Measurements from ENCODE around the gene ANK3.

Gene ANK3

GRCh38 chr10:60189861-60190475, 199.7 kb downstream of the ANK3 start:
- Mint-ChIP-seq H3K36me3 (ENCODE audit: low read depth) (peaks cover 6% of the 10 kb centered on the region), H3K27ac (no peak overlapping the region), H3K4me1 (peaks cover 8% of the 10 kb centered on the region), H3K9me3 (peaks cover 15% of the 10 kb centered on the region), H3K4me3 (no peak overlapping the region), H3K27me3 (ENCODE audit: low read depth, poor library complexity) (peaks cover 4% of the 10 kb centered on the region)
- no peak for DNase-seq
- no peak for TF ChIP-seq CTCF (IDR thresholded peaks at IDR 0.05)

DNA sequence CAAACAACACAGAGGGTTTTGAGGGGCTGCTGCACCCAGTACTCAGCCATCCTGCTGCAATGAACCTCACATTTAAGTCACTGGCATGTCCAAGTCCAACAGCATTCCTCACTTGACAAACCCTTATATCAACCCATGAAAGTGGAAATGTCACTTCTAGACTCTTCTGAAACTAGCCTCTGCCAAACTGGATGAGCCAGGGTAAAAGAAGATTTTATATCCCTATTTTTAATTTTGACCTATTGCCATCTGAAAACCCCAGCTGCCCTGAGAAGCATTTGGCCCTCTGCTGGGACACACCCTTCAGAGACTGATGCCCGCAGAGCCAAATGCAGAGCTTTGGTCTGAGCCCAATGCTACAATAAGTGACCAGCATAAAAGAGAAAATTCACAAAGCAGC, 201.1 kb downstream of the ANK3 start:
- peaks cover 4% of the 10 kb centered on the region for H3K27me3 Mint-ChIP-seq (ENCODE audit: low read depth, poor library complexity)
- H3K4me1 Mint-ChIP-seq = peaks cover 8% of the 10 kb centered on the region
- TF ChIP-seq CTCF (IDR thresholded peaks at IDR 0.05) = no peak
- H3K9me3 Mint-ChIP-seq = peaks cover 15% of the 10 kb centered on the region
- H3K4me3 Mint-ChIP-seq = no peak overlapping the region
- peaks cover 6% of the 10 kb centered on the region for H3K36me3 Mint-ChIP-seq (ENCODE audit: low read depth)
- DNase-seq = no peak
- H3K27ac Mint-ChIP-seq = no peak overlapping the region

DNA sequence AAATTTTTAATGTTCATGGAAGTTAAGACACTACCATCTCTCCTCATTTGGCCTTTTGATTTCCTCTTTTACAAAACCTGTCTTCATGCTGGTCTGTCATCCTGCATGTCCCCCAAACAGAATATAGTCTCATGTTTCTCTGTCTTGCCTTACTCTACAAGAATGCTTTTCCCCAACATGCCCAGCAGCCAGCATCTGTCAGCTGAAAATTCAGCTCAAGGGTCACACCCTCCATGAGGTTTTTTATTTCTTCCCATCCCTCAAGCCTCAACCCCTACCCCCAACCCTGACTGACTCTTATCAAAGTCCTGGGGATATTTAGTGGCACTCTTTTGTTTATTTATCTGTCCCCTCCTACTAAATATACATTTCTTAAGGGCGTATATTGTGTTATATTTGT, 202.0 kb downstream of the ANK3 start:
- Mint-ChIP-seq H3K36me3 (ENCODE audit: low read depth) (peaks cover 6% of the 10 kb centered on the region), H3K4me3 (no peak overlapping the region), H3K4me1 (peaks cover 8% of the 10 kb centered on the region)

DNA sequence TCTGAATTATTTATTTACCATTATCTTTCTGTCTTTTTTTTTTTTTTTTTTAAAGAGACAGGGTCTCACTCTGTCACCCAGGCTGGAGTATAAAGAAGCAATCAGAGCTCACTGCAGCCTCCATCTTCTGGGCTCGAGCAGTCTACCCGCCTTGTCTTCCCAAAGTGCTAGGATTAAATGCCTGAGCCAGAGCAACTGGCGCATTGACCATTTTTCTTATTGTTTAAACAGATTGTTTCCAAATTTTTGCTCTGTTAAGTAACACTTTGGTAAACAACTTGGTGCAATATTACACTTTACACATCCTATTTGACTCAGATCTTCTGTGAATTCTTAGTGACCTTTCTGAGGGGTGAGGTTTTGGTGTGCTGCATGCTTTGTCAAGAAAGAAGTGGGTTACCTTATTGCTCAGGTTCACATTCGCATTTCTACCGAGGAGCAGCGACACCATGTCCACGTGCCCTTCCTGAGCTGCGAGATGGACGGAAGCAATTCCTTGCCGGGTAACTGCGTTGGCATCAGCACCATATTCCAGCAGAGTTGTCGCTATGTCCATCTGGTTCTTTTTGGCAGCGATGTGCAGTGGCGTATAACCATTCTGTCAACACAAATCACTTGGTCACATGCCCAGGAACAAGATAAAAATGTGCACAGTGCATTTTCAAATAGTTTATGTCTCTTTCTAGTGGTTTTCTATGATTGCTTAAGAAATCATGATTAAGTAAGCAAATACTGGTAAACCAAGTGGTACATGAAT, 203.2 kb downstream of the ANK3 start:
- no peak for TF ChIP-seq CTCF (IDR thresholded peaks at IDR 0.05)
- H3K4me1 Mint-ChIP-seq = peaks cover 8% of the 10 kb centered on the region
- no peak for DNase-seq
- H3K4me3 Mint-ChIP-seq = no peak overlapping the region
- H3K27ac Mint-ChIP-seq = no peak overlapping the region
- peaks cover 6% of the 10 kb centered on the region for H3K36me3 Mint-ChIP-seq (ENCODE audit: low read depth)
- H3K9me3 Mint-ChIP-seq = peaks cover 15% of the 10 kb centered on the region
- H3K27me3 Mint-ChIP-seq (ENCODE audit: low read depth, poor library complexity) = peaks cover 4% of the 10 kb centered on the region

More for the DNA sequence above, 202.0 kb downstream of the ANK3 start:
- no peak for DNase-seq
- no peak overlapping the region for H3K27ac Mint-ChIP-seq
- peaks cover 15% of the 10 kb centered on the region for H3K9me3 Mint-ChIP-seq
- no peak for TF ChIP-seq CTCF (IDR thresholded peaks at IDR 0.05)
- peaks cover 4% of the 10 kb centered on the region for H3K27me3 Mint-ChIP-seq (ENCODE audit: low read depth, poor library complexity)

- DNase-seq = no peak
- Mint-ChIP-seq H3K9me3 (peaks cover 4% of the 10 kb centered on the region), H3K27me3 (ENCODE audit: low read depth, poor library complexity) (peaks cover 4% of the 10 kb centered on the region), H3K27ac (no peak overlapping the region), H3K4me3 (no peak overlapping the region), H3K4me1 (peaks cover 17% of the 10 kb centered on the region), H3K36me3 (ENCODE audit: low read depth) (no peaks in the 10 kb centered on the region)
- no peak for TF ChIP-seq CTCF (IDR thresholded peaks at IDR 0.05)
Measured at GRCh38 chr10:60185421-60185820, 204.3 kb downstream of the ANK3 start.

DNA sequence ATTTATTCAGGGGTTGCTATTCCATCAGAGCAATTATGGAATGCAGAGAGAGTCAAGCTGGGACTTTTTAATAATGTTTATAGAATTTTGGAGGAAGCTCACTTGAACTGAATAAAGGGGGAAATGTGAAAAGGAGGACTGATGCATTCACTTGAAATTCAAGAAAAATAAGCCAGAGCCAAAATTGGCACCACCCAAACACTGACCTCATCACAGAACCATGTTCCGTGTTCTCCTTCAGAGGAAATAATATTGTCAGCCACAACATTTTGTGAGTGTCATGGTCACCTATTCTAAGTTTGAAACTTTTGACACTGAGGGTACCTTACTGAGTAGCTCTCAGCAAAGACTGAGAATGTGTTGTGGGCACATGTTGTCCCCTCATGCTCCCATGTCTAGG, 207.0 kb downstream of the ANK3 start:
- Mint-ChIP-seq H3K27me3 (ENCODE audit: low read depth, poor library complexity) (no peaks in the 10 kb centered on the region), H3K9me3 (no peaks in the 10 kb centered on the region), H3K36me3 (ENCODE audit: low read depth) (no peaks in the 10 kb centered on the region), H3K4me1 (peaks cover 26% of the 10 kb centered on the region), H3K27ac (no peak overlapping the region), H3K4me3 (no peak overlapping the region)
- TF ChIP-seq CTCF (IDR thresholded peaks at IDR 0.05) = no peak
- DNase-seq = no peak
